GM12864 (cell line): ENCODE data around the gene CRTC2.

ENCODE experiments used
- DNase-seq: peaks from one replicate; pipeline ENCODE4 v3.0.0-alpha.2; 2011; ENCODE audit warnings: low read depth
- H3K4me3 ChIP-seq: 2 replicates; pipeline ENCODE4 v1.5.1; 2011; ENCODE audit warnings: mild to moderate bottlenecking, low read depth, low read length, control low read depth
- CTCF ChIP-seq: IDR thresholded peaks from 2 replicates; pipeline ENCODE4 v1.5.1; 2011; ENCODE audit warnings: low read depth, mild to moderate bottlenecking, moderate library complexity, low read length, control low read depth, inconsistent platforms; ENCODE audit errors: missing control alignments

CRTC2 gene

GRCh38 chr1:153978274-153978909 lies 20.0 kb upstream of the CRTC2 start:
- H3K4me3 ChIP-seq = peak overlapping the region; percentile 99
- TF ChIP-seq CTCF = no peak
- no peak for DNase-seq

GRCh38 chr1:153977250-153978240 lies 19.1 kb upstream of the CRTC2 start, which contains the start of gene JTB:
TSS of gene JTB (minus strand) at chr1:153977674. CDS start at chr1:153977252, 422 bp downstream.
- DNase-seq = peak; percentile 57
- peak within 1 kb of the TSS; percentile 99 for H3K4me3 ChIP-seq
- no peak for TF ChIP-seq CTCF

- peak overlapping the region; percentile 99 for H3K4me3 ChIP-seq
- TF ChIP-seq CTCF = no peak
- no peak for DNase-seq
Observed at GRCh38 chr1:153976819-153977249, 18.4 kb upstream of the CRTC2 start.

- no peak for TF ChIP-seq CTCF
- no peak overlapping the region for H3K4me3 ChIP-seq
- DNase-seq = no peak
Observed at GRCh38 chr1:153973525-153973924, 15.1 kb upstream of the CRTC2 start.

- DNase-seq = no peak
- H3K4me3 ChIP-seq = no peak overlapping the region
- no peak for TF ChIP-seq CTCF
Observed at GRCh38 chr1:153973071-153973470, 14.7 kb upstream of the CRTC2 start.

GRCh38 chr1:153970346-153970745 lies 11.9 kb upstream of the CRTC2 start:
- TF ChIP-seq CTCF = no peak
- H3K4me3 ChIP-seq = no peak overlapping the region
- no peak for DNase-seq
